IPS-18c (cell line): ENCODE results near the gene PPP2R2B.
"Not testable (repeated sequence)": the region's sequence is repeated elsewhere in the genome, so short reads cannot be mapped to it uniquely, and the experiment has no call there.

Source experiments
- H3K4me3 ChIP-seq: 2 replicates; pipeline ENCODE4 v1.7.0; 2013; ENCODE audit warnings: low read depth, mild to moderate bottlenecking, low read length, moderate library complexity; ENCODE audit not compliant: insufficient read depth
- H3K9me3 ChIP-seq: one replicate; pipeline ENCODE4 v1.6.1; 2013; ENCODE audit warnings: mild to moderate bottlenecking, low read length, moderate library complexity; ENCODE audit not compliant: control insufficient read depth, insufficient read depth

Gene PPP2R2B

DNA sequence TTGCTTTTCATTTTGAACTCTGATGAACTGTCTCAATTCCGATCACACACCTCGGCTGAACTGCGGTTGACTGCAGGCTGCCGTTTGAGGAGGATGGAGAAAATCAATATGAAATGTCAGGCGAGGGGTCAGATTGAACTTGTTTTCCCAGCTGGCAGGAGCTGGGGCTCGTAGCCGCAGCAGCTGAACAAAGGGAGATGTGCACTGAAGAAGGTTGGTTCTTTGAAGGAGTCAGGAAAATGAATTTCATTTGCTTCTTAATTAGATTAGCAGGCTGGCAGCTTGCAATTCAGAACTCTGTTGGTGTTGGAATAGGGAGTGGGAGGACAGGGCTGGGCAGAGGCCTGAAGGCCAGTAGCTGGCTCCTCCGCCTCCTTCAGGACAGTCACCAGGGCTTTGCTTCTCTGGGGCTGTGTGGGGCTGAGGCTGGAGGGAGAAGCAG lies 245.2 kb downstream of the PPP2R2B start:
- no peak overlapping the region for H3K4me3 ChIP-seq

DNA sequence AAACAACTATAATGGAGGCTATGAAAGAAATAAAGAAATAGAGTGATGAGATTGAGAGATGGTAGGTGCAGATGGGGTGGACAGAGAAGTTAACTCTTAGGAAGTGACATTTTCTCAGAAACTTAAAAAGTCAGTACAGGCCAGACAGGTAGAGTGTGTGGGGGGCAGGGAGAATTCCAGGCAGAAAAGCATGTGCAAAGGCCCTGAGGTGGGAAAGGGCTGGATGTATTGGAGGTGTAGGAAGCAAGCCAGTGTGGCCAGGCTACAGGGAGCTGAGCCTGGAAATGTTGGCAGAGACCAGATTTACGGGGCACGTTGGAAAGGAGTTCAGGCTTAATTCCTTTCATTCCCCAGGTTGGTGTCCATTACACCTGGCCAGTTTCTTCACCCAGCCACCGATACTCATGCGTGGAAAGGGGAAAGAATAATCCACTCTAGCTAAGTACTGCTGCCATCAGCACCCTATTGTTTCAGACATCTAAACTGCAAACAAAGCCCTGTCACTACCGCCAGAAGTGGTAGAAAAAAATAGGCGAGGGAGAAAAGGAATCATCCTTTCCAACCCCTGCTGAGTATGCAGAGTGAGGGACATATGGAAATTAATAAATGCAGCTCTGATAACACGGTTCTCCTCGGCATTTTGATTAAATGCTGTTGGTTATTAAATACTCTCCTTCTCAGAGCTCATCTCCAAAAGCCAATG lies 245.8 kb downstream of the PPP2R2B start:
- Histone ChIP-seq H3K9me3 (no peaks in the 10 kb centered on the region), H3K4me3 (no peak overlapping the region)

More for the DNA sequence above, 245.2 kb downstream of the PPP2R2B start:
- H3K9me3 ChIP-seq, result no peaks in the 10 kb centered on the region

DNA sequence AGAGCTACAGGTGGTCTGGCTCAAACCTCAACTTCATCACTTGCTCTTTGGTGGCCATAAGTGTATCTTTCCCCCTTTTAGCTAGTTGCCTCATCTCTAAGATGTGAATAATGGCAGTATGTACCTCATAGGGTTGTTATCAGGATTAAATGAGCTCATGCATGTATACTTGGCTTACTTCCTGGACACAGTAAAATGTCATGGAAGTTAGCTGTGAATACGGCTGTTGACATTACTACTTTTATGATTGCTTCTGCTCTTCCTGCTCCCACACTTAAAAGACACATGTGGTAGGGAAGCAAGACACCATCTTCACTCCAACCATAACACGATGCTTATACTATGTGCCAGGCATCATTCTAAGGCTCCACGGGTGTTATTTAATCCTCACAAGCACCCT lies 248.1 kb downstream of the PPP2R2B start:
- Histone ChIP-seq H3K9me3 (no peaks in the 10 kb centered on the region), H3K4me3 (no peak overlapping the region)

DNA sequence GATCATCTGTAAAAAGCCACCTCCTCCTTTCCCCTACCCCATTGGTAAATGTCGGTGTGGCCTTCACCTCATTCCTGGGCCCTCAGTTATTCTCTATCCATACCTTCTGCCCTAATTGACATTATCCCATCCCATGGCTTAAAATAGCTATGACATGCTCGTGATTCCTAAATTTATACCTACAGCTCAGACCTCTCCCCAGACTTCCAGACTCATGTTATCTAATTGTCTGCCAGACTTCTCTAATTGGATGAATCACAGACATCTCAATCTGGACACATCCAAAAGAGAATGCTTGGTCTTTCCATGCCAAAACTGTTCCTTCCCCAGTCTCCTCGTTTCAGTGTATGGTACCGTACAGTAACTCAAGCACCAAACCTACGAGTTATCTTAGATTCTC lies 249.6 kb downstream of the PPP2R2B start:
- no peaks in the 10 kb centered on the region for H3K9me3 ChIP-seq
- no peak overlapping the region for H3K4me3 ChIP-seq

DNA sequence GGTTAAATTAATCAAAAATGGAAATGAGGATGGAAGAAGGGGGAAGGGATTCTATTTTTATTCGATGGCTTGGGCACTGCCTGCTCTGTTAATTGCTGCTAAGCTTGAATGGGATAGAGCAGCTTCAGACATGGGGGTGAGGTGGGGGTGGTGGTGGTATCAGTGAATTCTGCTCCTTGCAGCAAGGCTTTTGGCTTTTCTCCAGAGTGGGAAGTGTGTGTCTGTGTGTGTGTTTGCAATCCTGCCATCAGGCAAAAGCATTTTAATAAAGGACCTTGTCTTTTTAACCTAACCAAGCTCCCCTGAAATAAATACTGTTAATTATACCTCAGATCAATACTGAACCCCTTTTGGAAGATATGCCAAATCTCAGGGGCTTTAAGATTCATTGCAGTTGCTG lies 251.6 kb downstream of the PPP2R2B start:
- Histone ChIP-seq H3K9me3 (no peaks in the 10 kb centered on the region), H3K4me3 (no peak overlapping the region)

DNA sequence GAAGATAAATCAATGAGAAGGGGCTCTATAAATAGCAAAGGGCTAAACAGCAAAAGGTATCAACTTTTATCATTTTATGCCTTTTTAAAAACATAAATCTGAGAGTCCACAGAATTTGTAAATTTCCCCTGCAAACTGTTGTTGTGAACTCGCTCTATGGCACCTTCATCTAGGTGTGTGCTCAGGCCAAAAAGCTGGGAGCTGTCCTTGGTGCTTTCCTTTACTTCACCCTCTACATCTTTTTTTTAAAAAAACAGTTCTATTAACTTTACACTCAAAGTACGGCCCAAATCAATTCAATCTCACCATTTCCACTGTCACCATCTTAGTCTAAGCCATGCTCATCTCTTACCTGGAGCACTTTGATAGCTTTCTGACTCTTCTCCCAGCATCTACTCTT lies 254.4 kb downstream of the PPP2R2B start:
- H3K9me3 ChIP-seq, result no peaks in the 10 kb centered on the region
- no peak overlapping the region for H3K4me3 ChIP-seq

DNA sequence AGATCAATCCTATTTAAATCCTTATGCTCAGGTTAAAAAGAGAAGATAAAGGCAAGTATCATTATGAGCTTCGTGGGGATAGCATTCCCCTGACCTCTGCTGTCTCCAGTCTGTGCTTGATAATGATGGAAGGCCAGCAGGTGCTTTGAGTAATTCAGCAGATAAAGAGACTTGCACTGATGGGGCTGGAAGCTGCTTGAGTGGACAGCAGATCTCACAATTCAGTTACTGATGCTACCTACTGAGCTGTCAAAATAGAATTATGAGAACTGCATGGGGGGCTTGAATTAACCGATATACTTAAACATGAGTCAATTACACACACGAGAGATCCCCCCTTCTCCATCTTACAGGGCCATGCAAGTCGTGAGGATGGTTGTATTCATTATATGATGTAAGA lies 254.9 kb downstream of the PPP2R2B start:
- Histone ChIP-seq H3K9me3 (no peaks in the 10 kb centered on the region), H3K4me3 (no peak overlapping the region)

DNA sequence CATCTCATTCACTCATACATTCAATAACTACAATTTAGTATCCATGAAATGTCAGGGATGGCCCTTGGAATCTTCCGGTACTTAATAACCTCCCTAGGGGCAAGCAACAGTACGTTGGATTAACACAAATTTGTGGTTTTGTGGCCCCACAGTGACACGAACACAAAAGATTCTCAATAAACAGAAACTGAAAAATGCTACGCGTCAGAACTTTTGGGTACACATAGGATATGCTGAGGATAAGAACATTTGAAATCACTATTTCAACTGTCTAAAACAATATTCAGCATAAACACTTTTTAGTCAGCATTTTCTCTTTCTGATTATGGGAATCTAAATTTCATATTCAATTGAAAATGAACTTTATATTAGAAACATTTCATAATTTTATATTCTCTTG lies 255.5 kb downstream of the PPP2R2B start:
- Histone ChIP-seq H3K4me3 (no peak overlapping the region), H3K9me3 (no peaks in the 10 kb centered on the region)

DNA sequence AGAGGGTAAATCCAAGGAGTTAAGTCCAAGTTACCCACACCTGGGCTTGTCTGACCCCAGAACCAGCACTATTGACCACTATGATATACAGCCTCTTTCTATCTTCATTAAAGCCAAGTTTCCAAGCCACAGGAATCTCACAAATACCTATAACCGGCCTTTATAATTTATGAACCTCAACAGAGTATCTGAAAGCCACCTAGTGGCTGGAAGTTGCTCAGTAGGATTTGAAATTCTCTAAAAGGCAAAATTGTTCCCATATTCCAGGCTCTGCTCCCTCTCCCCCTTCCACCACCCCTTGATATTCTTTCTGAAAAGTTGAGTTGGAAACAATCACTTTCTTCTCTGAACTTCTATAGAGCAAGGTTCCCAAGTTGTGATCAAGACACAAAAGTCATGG lies 256.2 kb downstream of the PPP2R2B start:
- Histone ChIP-seq H3K9me3 (no peaks in the 10 kb centered on the region), H3K4me3 (no peak overlapping the region)

DNA sequence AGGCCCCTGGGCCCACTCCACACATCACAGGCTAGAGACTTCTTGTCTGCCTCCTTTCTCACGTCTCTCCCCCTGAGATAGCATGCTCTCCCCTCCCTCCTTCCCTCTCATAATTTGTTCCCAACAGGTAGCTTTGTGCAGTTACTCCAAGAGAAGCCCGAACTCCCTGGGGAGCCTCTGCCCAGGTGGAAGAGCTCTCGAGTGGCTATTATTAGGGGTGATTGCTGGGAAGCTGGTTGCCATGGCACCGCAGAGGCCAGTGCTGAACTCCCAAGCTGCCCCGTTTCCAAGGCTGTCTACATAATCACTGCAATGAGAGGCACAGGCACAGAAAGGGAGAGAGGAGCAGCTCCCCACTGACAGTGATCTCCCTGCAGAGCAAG lies 257.9 kb downstream of the PPP2R2B start:
- no peaks in the 10 kb centered on the region for H3K9me3 ChIP-seq

DNA sequence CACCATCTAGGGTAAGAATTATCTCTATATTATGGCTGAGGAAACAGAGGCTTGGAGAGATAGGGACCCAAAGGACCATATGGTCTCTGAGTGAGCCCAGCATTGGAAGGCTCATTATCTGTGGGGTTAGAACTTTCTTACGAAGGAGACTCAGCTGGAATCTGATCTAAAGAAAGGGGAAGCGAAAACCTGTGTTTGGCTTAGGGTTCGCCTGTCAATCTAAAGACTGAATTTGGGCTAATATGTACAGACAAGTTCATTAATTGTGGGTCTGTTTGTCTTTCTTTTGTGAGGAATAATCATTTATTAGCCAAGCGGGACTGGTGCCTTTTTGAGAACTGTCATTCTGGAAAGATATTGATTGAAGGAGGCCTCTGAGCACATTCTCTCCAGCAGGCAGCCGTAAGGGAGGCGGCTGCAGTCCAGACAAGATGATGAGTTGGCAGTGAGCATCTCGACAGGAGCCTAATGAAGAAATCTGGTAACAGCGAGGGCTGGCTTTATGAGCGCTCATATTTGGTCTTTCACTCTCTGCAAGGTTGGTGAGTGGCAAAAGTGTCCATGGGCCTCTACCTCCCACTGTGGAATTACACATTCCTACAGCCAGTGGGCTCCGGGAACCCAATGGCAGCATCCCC lies 258.4 kb downstream of the PPP2R2B start:
- Histone ChIP-seq H3K9me3 (no peaks in the 10 kb centered on the region), H3K4me3 (no peak overlapping the region)

More for the DNA sequence above, 257.9 kb downstream of the PPP2R2B start:
- H3K4me3 ChIP-seq, result no peak overlapping the region

DNA sequence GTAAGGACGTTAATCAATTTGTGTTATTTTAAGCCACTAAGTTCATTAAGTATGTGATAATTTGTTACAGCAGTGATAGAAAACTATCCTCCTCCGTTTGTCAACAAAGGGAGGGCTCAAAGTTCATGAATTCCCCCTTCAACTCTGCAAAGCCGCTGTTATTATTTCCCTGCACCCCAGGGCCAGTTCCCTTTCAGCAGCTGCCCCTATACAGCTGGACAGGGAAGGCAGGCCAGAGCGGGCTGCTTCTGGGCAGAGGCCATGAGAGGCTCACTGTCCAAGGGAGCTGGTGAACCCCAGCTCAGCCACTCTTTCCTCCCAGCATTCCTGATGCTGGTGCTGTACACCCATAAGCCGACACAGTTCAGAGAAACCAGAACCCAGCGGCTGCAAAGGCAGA lies 260.1 kb downstream of the PPP2R2B start:
- Histone ChIP-seq H3K9me3 (no peaks in the 10 kb centered on the region), H3K4me3 (no peak overlapping the region)

DNA sequence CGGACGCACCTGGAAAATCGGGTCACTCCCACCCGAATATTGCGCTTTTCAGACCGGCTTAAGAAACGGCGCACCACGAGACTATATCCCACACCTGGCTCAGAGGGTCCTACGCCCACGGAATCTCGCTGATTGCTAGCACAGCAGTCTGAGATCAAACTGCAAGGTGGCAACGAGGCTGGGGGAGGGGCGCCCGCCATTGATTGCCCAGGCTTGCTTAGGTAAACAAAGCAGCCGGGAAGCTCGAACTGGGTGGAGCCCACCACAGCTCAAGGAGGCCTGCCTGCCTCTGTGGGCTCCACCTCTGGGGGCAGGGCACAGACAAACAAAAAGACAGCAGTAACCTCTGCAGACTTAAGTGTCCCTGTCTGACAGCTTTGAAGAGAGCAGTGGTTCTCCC lies 268.8 kb downstream of the PPP2R2B start:
- not testable (repeated sequence) for H3K4me3 ChIP-seq, H3K9me3 ChIP-seq

DNA sequence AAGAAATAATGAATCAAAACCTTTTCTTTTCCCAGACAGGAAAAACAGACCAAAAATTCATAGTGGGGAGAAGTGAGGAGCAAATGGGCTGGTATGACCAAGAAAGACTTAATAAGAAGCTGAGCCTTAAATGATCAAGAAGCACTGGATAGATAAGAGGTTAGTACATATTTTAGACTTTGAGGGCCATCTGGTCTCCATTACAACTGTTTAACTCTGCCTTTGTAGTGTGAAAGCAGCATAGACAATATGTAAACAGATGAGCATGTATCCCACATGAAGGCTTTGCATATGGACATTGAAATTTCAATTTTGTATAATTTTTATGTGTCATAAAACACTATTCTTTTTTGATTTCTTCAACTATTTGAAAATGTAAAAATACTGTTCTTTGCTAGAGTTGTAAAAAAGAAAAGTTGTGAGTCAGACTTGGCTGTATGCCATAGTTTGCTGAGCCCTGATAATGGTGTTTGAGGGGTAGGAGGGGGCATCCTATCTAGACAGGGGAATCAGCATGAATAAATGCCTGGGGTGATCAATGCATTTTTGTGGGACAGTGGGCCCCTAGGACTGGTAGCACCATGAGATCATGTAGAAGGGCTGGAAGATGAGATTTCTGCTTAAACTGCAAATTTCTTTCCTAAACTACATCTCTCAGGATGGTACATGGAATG lies 270.8 kb downstream of the PPP2R2B start:
- H3K4me3 ChIP-seq, result no peak overlapping the region
- H3K9me3 ChIP-seq, result no peaks in the 10 kb centered on the region

DNA sequence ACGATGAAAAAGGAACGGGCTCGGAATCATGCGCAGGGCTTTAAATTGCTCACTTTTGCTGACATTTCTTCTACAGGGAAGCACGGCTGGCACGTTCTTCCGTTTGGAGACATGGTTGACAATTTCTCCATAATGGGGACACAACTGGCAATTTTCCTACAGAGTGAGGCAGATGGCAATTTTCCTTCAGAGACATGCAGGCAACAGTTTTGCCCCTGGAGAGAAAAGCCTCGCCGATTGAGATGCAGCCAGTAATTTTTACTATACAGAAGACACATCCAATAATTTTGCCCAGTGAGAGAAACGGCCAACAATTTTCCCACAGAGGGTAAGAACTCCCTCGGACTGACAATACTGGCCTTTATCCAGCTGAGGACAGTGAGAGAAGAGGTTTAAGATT lies 271.7 kb downstream of the PPP2R2B start:
- no peaks in the 10 kb centered on the region for H3K9me3 ChIP-seq
- H3K4me3 ChIP-seq, result no peak overlapping the region

DNA sequence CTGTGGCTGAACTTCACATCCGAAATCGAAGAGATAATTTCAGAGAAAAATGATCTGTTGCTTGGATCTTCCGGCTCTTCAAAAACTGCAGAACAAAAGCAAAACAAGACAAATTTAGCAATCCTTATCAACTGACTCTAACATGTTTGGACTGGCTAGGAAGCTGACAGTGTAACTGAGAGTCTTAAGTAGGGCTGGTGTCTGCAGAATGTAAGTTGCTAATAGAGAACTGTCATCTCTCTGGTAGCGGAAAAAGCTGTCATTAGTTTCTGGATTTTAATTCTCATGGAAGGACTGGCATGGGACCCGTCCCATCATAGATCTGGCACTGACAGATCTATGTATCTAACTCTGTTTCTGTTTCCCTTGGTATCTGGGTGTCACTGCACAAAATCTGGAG lies 278.2 kb downstream of the PPP2R2B start:
- Histone ChIP-seq H3K4me3 (no peak overlapping the region), H3K9me3 (no peaks in the 10 kb centered on the region)

DNA sequence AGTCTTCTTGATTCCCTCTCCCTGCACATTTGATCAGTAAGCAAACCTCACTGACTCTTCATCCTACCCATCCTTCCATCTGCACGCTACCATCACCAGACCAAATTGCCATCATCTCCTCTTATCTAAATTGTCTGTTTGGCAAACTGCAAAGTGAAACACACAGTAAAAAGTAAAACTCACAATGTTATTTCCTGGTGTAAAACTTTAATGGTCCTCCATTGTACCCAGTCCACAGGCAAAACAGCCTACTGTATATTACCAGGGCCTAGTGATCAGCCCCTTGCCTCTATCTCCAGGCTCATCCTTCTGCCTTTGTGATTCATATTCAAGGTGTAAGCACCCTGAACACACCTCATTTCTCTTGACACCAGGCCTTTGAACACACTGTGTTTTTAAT lies 279.3 kb downstream of the PPP2R2B start:
- H3K4me3 ChIP-seq, result no peak overlapping the region
- no peaks in the 10 kb centered on the region for H3K9me3 ChIP-seq

DNA sequence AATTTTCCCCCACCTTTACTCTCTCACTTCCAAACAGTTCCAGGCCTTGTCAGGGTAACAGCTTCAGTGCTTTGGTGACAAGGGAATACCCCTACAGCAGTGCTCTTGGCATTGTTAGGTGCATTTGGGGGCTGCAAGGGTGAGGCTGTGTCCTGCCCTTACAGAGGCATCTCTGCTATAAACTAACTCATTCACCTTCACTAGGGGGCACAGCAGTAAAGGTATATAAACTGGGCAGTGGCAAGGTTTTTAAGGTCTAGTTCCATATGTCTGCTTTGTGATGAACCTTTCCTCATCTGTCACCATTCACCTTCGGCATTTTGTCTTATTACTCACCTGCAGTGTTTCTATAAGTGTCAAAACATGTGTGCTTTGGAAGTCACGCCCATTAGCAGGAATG lies 283.5 kb downstream of the PPP2R2B start:
- Histone ChIP-seq H3K4me3 (no peak overlapping the region), H3K9me3 (no peaks in the 10 kb centered on the region)
